DOHH2 (cell line): Measurements from ENCODE around the gene SMC5.

ENCODE experiments used
- H3F3A ChIP-seq: fragments of 200-600 bp; sonication (generic), shearing (Covaris generic); 2 replicates; pipeline ENCODE4 v1.6.0; 2016; ENCODE audit warnings: antibody characterized with exemption, mild to moderate bottlenecking; ENCODE audit not compliant: control insufficient read depth, insufficient read depth
- H3K27ac ChIP-seq: fragments of 200-600 bp; sonication (generic); 2 replicates; pipeline ENCODE4 v1.5.1; 2014; ENCODE audit warnings: low read depth, mild to moderate bottlenecking, low read length, moderate library complexity
- H3K27me3 ChIP-seq: fragments of 200-600 bp; sonication (generic); 2 replicates; pipeline ENCODE4 v1.6.1; 2014; ENCODE audit warnings: mild to moderate bottlenecking, low read length, mixed read lengths; ENCODE audit not compliant: control insufficient read depth
- H3K36me3 ChIP-seq: fragments of 200-600 bp; sonication (generic); 2 replicates; pipeline ENCODE4 v1.6.1; 2014; ENCODE audit warnings: mild to moderate bottlenecking, low read length, moderate library complexity, mixed read lengths; ENCODE audit not compliant: control insufficient read depth
- H3K4me1 ChIP-seq: fragments of 200-600 bp; sonication (generic); 2 replicates; pipeline ENCODE4 v1.6.1; 2014; ENCODE audit warnings: mild to moderate bottlenecking, low read length, mixed read lengths; ENCODE audit not compliant: control insufficient read depth
- H3K4me2 ChIP-seq: fragments of 200-600 bp; sonication (generic); 2 replicates; pipeline ENCODE4 v1.6.0; 2014; ENCODE audit warnings: mild to moderate bottlenecking, low read length, moderate library complexity
- H3K4me3 ChIP-seq: fragments of 200-600 bp; sonication (generic); 2 replicates; pipeline ENCODE4 v1.5.1; 2014; ENCODE audit warnings: mild to moderate bottlenecking, low read length, mixed read lengths
- H3K79me2 ChIP-seq: fragments of 200-600 bp; sonication (generic); 2 replicates; pipeline ENCODE4 v1.6.1; 2014; ENCODE audit warnings: mild to moderate bottlenecking, low read length, mixed read lengths; ENCODE audit not compliant: control insufficient read depth
- H3K9me2 ChIP-seq: fragments of 200-600 bp; sonication (generic); replicated peaks from 2 replicates; pipeline ENCODE4 v1.6.1; 2014; ENCODE audit warnings: mild to moderate bottlenecking, low read length, mixed read lengths; ENCODE audit not compliant: control insufficient read depth
- H3K9me3 ChIP-seq: fragments of 200-600 bp; sonication (generic); 2 replicates; pipeline ENCODE4 v1.6.1; 2014; ENCODE audit warnings: antibody characterized with exemption, low read length, mixed read lengths; ENCODE audit not compliant: control insufficient read depth, insufficient read depth
- H4K20me1 ChIP-seq: fragments of 200-600 bp; sonication (generic); 2 replicates; pipeline ENCODE4 v1.6.0; 2014; ENCODE audit warnings: low read depth, mild to moderate bottlenecking, antibody characterized with exemption, low read length, moderate library complexity; ENCODE audit not compliant: control insufficient read depth, insufficient read depth
- CTCF ChIP-seq: fragments of 200-600 bp; sonication (generic); IDR thresholded peaks from one replicate; pipeline ENCODE4 v1.5.1; 2014; ENCODE audit warnings: antibody characterized with exemption, mild to moderate bottlenecking, low read depth, low read length; ENCODE audit not compliant: poor library complexity, severe bottlenecking
- EZH2phosphoT487 ChIP-seq: fragments of 200-600 bp; sonication (generic); IDR thresholded peaks from 2 replicates; pipeline ENCODE4 v1.6.1; 2017; ENCODE audit warnings: borderline replicate concordance, mild to moderate bottlenecking, antibody characterized with exemption, low read length, moderate library complexity, mixed read lengths

The SMC5 gene

GRCh38 chr9:70298245-70298771 is 39.5 kb downstream of the SMC5 start:
- H3K36me3 ChIP-seq: peaks cover 85% of the 10 kb centered on the region
- H3K9me2 ChIP-seq: no peaks in the 10 kb centered on the region
- peaks cover 4% of the 10 kb centered on the region; the same call in 1 of the 2 replicates for H3F3A ChIP-seq
- no peak for TF ChIP-seq CTCF
- no peak for TF ChIP-seq EZH2phosphoT487
- H3K4me2 ChIP-seq: no peak overlapping the region
- no peaks in the 10 kb centered on the region for H3K9me3 ChIP-seq
- H3K27ac ChIP-seq: no peak overlapping the region
- no peaks in the 10 kb centered on the region for H4K20me1 ChIP-seq
- no peak overlapping the region for H3K4me3 ChIP-seq
- no peaks in the 10 kb centered on the region for H3K4me1 ChIP-seq
- H3K27me3 ChIP-seq: no peaks in the 10 kb centered on the region
- H3K79me2 ChIP-seq: peaks cover 22% of the 10 kb centered on the region

- Histone ChIP-seq H3K27ac (no peak overlapping the region), H3K4me1 (no peaks in the 10 kb centered on the region), H3K9me2 (no peaks in the 10 kb centered on the region), H3K4me3 (no peak overlapping the region), H3K27me3 (no peaks in the 10 kb centered on the region), H3K36me3 (peaks cover 81% of the 10 kb centered on the region), H3K79me2 (peaks cover 2% of the 10 kb centered on the region; the same call in 1 of the 2 replicates), H3F3A (peaks cover 2% of the 10 kb centered on the region; the same call in 1 of the 2 replicates), H3K4me2 (no peak overlapping the region), H3K9me3 (no peaks in the 10 kb centered on the region), H4K20me1 (no peaks in the 10 kb centered on the region)
- TF ChIP-seq EZH2phosphoT487 (no peak), CTCF (no peak)
These were observed 44.5 kb downstream of the SMC5 start for GRCh38 chr9:70303268-70303667.

- peaks cover 2% of the 10 kb centered on the region; the same call in 1 of the 2 replicates for H3K79me2 ChIP-seq
- no peaks in the 10 kb centered on the region for H3F3A ChIP-seq
- H3K9me3 ChIP-seq: no peaks in the 10 kb centered on the region
- H3K4me3 ChIP-seq: no peak overlapping the region
- H4K20me1 ChIP-seq: no peaks in the 10 kb centered on the region
- peaks cover 75% of the 10 kb centered on the region for H3K36me3 ChIP-seq
- H3K4me2 ChIP-seq: no peak overlapping the region
- H3K27ac ChIP-seq: no peak overlapping the region
- no peaks in the 10 kb centered on the region for H3K27me3 ChIP-seq
- no peaks in the 10 kb centered on the region for H3K9me2 ChIP-seq
- TF ChIP-seq CTCF (no peak), EZH2phosphoT487 (no peak)
- no peaks in the 10 kb centered on the region for H3K4me1 ChIP-seq
These were observed 46.0 kb downstream of the SMC5 start for GRCh38 chr9:70304810-70305209.
